NCI-H1417 treated with DMSO at 0.1 percent for 48 hours (cell line): ENCODE measurements around the gene OR8B2.
"Not testable (repeated sequence)": the region's sequence is repeated elsewhere in the genome, so short reads cannot be mapped to it uniquely, and the experiment has no call there.

Experiments
- DNase-seq: peaks from one replicate; lab custom pipeline; 2025; lab: John Stamatoyannopoulos, UW

The OR8B2 gene, protein sequence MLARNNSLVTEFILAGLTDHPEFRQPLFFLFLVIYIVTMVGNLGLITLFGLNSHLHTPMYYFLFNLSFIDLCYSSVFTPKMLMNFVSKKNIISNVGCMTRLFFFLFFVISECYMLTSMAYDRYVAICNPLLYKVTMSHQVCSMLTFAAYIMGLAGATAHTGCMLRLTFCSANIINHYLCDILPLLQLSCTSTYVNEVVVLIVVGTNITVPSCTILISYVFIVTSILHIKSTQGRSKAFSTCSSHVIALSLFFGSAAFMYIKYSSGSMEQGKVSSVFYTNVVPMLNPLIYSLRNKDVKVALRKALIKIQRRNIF

DNA sequence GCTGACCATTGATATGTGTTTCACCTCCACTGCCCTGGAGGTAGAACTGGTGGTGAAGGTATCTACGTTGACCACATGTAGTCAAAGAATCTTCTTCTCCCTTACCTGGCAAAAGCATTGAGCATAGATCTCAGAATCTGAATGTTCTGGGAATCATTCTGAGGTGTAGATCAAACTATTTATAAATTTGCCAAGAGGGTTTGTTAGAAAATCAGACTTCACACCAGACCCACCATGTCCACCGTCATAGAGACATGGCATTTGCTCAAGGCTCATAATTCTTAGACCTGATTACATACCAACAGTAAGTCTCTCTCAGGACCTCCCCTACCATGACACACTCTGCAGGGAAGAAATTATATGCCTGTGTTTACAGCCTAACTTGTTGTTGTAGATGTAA is at the start of gene OR8B2:
TSS of gene OR8B2 (minus strand) at position 101 of the 400 bp plus-strand sequence. CDS start 1,156 bp downstream, outside the sequence.
- no peak for DNase-seq

DNA sequence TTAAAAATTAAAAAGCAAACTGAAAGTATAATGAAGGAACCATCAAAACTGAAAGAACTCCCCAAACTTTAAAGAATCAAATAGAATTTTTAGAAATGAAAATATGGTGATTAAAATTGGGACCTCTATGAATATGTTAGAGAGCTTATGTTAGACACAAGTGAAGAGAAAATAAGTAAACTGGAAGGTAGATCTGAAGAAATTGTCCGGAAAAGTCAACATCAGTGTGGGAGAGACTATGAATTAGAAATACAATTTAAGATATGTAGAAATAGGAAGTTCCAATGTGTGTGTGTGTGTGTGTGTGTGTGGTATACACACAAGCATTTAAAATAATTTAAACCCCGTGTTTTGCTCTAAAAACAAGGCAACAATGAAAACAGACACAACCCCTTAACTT is 45.3 kb upstream of the OR8B2 start:
- no peak for DNase-seq

GRCh38 chr11:124424384-124424921 is 40.2 kb upstream of the OR8B2 start, which contains the start of gene OR8B4:
Gene OR8B4, minus strand, starts transcription at chr11:124424871. Its CDS starts 0 bp downstream, at chr11:124424871.
- no peak for DNase-seq

GRCh38 chr11:124421043-124421442 is 36.7 kb upstream of the OR8B2 start:
- no peak for DNase-seq

DNA sequence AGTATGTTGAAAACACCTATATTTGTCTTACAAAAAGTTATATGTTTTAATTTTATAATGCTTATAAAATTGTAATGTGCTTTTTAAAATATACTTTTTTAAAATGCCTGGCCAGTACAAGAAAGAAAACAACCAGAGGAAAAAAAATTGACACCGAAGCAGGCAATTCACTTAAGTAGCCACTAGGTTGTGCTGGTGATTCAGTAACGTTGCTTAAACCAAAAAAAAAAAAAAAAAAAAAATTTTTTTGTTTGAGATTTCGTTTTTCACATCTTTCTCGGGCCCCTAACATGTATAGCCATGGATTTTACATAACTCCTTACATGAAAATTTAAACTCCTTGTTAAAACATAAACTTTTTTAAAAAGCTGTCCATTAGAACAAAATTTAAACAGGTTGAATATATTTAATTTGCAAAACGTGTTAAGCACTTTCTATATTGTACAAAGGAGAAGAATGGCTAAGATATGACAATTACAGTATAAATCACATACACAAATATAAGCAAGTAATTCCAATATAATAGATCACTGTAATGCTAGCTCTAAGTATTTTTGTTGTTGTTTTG is 31.1 kb upstream of the OR8B2 start:
- peak; percentile 8 for DNase-seq

DNA sequence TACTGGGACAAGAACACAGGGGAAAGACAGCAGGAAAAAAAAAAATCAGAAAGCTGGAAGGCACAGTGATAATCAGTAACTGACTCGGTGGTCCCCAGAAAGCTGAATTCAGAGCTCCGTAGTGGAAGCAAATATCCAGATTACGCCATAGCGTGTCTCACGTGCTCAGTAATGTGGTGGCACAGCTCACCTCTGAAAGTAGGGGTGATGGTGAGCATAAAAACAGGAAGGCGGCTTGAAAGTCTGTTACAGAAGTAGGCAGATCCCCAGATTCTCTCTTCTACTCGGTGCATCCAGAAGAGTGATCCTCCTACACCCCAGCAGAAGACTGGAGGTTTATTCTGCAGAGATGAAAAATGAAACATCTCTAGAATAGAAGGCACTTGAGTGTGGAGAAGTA is 25.6 kb upstream of the OR8B2 start:
- no peak for DNase-seq

DNA sequence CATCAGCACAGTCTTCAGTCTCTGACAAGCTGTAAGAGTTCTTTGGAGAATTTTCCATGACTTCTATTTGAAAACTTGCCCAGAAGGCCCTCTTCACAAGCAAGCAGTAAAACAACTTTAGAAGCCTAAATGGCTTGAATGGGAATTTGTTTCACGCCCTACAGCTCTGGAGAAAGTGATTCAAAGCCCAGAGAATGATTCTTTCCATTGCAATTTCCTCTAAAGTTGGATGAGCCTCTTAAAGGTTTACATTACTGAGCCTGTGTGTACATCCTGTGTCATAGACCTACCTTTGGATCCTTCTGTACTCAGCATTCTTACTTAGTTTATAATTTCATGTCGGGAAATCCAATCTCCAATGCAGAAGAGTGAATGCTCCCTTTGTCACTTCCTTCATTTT is 21.3 kb upstream of the OR8B2 start:
- DNase-seq = no peak

- DNase-seq = not testable (repeated sequence)
Observed at GRCh38 chr11:124403186-124403585, 18.9 kb upstream of the OR8B2 start.

GRCh38 chr11:124402326-124402922 is 18.1 kb upstream of the OR8B2 start:
- DNase-seq = no peak

GRCh38 chr11:124398924-124399323 is 14.6 kb upstream of the OR8B2 start, which contains the start of gene OR8B3:
Gene OR8B3, minus strand, starts transcription at chr11:124399024. Its CDS starts 1,673 bp downstream, at chr11:124397351.
- DNase-seq = no peak

GRCh38 chr11:124396847-124397246 is 12.5 kb upstream of the OR8B2 start:
- DNase-seq = not testable (repeated sequence)

DNA sequence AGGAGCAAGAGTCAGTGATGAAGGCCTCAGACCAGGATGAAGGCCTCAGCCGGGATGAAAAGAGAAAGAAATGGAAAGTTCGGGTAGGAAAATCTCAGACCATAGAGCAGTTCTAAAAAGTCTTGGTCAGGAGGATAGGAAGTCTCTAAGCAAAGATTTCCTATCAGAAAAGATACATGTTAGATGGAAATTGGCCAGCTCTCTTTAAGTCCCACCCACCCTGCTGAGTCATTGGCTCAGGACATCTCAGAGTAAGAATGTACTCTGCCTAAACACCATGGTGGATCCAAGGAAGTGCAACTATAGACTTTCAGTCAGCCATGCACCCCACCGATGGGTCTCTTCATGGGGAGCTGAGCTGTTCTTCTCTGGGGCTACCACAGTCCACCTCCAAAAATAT is 10.1 kb upstream of the OR8B2 start:
- DNase-seq = no peak

GRCh38 chr11:124382857-124383256 is 1.4 kb downstream of the OR8B2 start:
- not testable (repeated sequence) for DNase-seq

DNA sequence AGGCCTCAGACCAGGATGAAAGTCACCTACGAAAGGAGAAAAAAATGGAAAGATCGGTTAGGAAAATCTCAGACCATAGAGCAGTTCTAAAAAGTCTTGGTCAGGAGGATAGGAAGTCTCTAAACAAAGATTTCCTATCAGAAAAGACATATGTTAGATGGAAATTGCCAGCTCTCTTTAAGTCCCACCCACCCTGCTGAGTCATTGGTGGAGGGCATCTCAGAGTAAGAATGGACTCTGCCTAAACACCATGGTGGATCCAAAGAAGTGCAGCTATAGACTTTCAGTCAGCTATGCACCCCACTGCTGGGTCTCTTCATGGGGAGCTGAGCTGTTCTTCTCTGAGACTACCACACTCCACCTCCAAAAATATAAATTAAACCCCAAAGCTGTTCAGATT is 3.7 kb downstream of the OR8B2 start:
- no peak for DNase-seq

DNA sequence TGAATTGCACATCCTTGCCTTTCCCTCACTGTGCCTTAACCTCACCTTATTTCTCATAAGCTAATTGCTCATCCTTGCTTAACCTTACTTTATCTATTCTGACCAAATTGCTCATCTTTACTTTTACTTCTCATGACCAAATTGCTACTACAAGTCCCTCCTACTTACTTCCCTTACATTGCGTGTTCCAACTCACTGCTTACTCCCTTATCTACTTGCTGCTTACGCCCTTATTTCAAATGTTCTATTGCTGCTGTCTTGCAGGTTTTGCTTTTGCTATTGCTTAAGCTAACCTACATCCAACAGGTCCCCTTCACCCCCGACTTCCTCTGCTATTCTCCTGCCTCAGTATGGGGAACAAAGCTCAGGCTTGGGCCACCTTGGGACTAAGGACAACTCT is 8.0 kb downstream of the OR8B2 start:
- DNase-seq = no peak

DNA sequence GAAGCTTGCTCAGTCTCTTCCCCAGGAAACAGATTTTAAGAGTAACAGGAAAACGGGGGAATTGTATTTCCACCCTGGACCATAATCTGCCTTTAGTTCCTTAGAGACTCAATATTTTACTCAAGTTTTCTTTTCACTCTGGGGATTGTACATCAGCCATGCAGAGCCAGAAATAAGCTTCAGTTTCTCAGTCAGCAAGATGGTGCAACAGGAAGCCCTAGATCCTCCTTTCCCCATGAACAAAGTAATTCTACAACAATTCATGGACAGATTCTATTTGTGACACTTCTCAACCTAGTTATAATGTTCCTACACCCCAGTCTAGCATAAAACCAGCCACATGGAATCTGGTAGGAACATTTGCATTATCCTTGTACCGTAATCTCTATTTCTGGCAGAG is 24.7 kb downstream of the OR8B2 start:
- DNase-seq = no peak

DNA sequence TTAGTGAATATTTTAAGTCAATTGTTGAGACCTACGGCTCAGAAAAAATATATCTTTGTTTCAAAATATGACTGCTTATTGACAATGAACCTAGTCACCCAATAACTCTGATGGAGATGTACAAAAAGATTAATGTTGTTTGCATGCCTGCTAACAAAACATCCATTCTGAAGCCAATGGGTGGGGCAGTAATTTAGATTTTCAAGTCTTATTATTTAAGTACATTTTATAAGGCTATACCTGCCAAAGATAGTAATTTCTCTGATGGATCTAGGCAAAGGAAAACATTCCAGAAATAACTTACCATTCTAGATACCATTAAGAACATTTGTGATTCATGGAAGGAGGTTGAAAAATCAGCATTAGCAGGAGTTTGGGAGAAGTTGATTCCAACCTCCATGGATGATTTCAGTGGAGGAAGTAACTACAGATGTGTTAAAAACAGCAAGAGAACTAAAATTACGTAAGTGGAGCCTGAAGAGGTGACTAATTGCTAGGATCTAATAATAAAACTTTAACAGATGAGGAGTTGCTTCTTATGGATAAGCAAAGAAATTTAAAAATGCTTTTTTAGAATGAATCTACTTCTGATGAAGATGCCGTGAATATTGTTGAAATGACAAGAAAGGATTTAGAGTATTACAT is 37.9 kb downstream of the OR8B2 start:
- no peak for DNase-seq

DNA sequence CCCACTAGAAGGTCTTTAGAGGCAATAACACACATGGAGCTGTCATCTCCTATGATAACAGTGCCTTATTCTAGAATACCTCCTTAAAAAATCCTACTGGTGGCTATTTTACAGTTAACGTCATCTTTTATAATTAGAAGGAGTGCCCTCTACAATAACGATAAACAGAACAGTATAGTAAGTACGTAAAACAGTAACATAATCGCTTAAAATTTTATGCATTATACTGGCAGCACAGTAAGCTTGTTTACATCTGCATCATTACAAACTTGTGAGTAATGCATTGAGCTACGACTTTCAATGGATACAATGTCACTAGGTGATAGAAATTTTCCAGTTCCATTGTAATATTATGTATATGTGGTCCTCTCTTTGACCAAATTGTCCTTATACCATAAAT is 40.0 kb downstream of the OR8B2 start:
- no peak for DNase-seq

DNA sequence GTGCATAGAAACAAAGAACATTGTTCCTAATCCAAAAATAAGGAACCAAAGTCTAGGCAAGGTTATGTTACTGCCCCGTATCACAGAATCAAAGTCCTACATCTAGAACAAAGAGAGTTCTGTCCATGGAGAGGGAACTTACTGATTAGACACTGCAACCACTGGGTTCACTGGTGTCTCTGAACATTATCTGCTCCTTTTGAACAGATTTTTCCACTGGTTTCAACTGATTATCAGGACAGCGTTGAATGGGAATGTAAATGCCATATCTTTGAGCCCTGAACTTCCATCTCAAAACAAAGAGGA is 44.2 kb downstream of the OR8B2 start:
- no peak for DNase-seq

- DNase-seq = no peak
Observed at GRCh38 chr11:124339396-124340141, 44.7 kb downstream of the OR8B2 start.
